ENCODE measurements around the gene EIF4E1B.

GRCh38 chr5:176694146-176694545 lies 63.7 kb downstream of the EIF4E1B start:
- no peak for TF ChIP-seq CTCF (conservative IDR thresholded peaks at IDR 0.05 in 1 of 2, IDR thresholded peaks at IDR 0.05 in 1 of 2; ENCODE audit: extremely low read depth in 1 of 2, insufficient read depth in 1 of 2, low read depth in 1 of 2, low read length in 2 of 2)
- TF ChIP-seq EZH2 (IDR thresholded peaks at IDR 0.05; ENCODE audit: borderline replicate concordance, low read length) = no peak
